T-helper 1 cell treated with Interleukin-12 subunit alpha and Interleukin-12 subunit beta and Interleukin-4 antibody, amounts not matched to agents 30 ng/mL and 1 ng/mL, for 36 hours (primary cell): Measurements from ENCODE around the gene TPRG1L. TPM values are rescaled to one million over a fixed set of nuclear protein-coding genes. Genes with fewer than 3 reads are reported as not detected.

Source experiments
- intact Hi-C: fragments of 100-400 bp; cut with micrococcal nuclease; formaldehyde crosslinking; loops from one replicate; pipeline ENCODE4 v1.15.1; 2024
- total RNA-seq: library from RNA; stranded (reverse); gene quantifications from 2 replicates; pipeline ENCODE4 v1.2.3, GENCODE V29; 2022

TPRG1L gene
- total RNA-seq, 1 donor from 2014 or later = 17.1 TPM

- intact Hi-C loops = loop anchor here (5.0 to 10.0 kb wide), 2 partner anchors 227 to 1040 kb away; partner anchors contain the start of genes CEP104, DFFB and PRXL2B
Observed at GRCh38 chr1:3627515-3628253, 2.9 kb downstream of the TPRG1L start.

DNA sequence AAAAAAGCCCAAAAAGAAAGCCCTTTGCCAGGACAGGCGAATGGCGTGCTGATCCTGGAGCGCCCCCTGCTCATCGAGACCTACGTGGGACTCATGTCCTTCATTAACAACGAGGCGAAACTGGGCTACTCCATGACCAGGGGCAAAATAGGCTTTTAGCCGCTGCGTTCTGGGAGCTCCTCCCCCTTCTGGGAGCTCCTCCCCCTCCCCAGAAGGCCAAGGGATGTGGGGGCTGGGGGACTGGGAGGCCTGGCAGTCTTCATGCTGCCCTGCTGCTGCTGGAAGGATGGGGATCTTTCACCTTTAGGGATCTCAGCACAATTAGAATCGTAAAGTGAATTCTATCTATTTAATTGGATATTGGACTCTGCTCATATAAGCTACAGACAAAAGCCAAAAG lies 3.6 kb downstream of the TPRG1L start:
- intact Hi-C loops = loop anchor here (5.0 to 10.0 kb wide), 2 partner anchors 226 to 1041 kb away; partner anchors contain the start of genes CEP104, DFFB and PRXL2B

GRCh38 chr1:3629561-3630160 lies 4.8 kb downstream of the TPRG1L start:
- intact Hi-C loops = loop anchor here (5.0 to 10.0 kb wide), 2 partner anchors 225 to 1042 kb away; partner anchors contain the start of genes CEP104, DFFB and PRXL2B

- intact Hi-C loops = no loop called here
Observed at GRCh38 chr1:3630161-3630611, 5.4 kb downstream of the TPRG1L start.

GRCh38 chr1:3630914-3631313 lies 6.1 kb downstream of the TPRG1L start:
- intact Hi-C loops = no loop called here

GRCh38 chr1:3631320-3632260 lies 6.8 kb downstream of the TPRG1L start:
- intact Hi-C loops = no loop called here

DNA sequence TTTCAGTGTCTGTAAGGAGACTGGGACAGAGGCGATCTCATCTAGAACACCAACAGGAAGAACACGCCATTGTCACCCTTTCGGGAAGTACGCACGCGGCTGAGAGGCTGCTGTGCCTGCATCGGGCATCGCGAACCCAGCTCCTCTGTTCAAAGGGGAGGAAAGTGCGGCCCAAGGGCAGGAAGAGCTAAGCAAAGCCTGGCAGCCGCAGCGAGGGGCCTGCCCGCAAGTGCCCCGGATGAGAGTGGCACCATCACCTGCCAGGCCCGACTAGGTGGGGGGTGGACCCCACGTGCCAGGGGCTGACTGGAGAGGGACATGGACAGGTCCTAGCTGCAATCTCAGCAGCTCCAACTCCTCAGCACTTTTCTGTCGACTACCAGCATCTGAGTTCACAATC lies 7.5 kb downstream of the TPRG1L start:
- intact Hi-C loops = no loop called here

DNA sequence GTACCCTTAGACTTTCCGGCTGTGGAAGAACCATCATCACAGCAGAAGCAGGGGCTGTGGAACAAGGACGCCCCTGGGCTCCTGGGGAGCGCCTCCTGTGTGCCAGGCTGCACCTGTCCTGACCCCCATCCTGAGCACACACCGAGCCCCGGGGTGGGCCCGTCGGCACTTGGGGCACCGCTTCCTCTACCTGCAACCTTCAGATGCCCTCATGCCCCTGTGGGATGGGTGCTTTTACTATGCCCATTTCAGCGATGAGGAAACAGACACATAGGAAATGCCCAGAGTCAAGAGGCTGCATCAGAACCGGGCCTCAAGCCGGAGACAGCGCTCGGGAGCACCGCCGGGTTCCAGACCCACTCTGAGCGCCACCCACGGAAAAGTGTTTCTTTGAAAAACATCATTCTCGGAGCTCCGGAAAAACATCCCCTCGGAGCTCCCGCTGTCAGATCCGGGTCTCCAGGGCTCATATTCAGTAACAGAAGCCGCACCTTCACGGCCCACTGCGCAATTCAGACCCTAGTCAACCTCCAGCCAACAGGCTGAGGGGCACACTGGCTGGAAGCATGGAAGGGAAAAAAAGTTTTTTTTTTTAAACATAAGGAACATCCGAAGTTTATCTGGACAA lies 8.0 kb downstream of the TPRG1L start:
- intact Hi-C loops = no loop called here

- intact Hi-C loops = no loop called here
Observed at GRCh38 chr1:3633344-3634058, 8.7 kb downstream of the TPRG1L start.

- intact Hi-C loops = no loop called here
Observed at GRCh38 chr1:3634059-3634800, 9.4 kb downstream of the TPRG1L start.

GRCh38 chr1:3636080-3636479 lies 11.3 kb downstream of the TPRG1L start:
- intact Hi-C loops = no loop called here

DNA sequence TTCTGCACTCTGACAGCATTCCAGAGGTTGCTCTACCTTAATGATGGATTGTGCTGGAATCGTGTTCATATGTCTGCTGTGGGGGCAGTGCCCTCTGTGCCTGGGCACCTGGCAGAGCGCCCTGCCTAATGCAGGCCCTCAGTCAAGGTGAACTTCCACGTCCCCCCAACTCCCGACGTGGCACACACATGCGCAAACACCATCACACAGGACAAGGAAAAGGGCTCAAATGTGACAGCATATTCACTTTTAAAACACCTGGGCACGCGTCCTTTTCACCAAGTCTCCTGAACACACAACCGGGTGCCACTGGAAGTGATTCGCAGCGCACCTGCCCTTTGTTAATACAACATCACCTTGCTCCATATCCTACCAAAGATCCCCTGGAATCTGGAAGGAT lies 11.7 kb downstream of the TPRG1L start:
- intact Hi-C loops = no loop called here

DNA sequence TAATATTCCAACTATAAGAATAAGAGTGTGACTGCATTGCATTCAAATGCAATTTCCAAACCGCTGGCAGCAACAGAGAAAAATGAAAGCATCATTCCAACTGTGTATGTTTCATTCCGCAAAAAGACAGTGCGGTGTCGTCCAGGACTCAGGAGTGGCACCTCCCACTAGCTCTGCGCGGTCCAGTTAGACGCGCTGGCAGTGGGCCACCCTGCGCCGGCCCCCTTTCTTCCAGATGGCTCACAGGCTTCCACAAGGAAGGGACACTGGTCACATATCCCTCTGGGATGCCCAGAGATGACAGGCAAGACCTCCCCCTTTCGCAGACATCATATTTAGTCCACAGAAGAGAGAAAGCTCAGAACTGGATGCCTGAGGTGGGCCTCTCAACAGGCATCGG lies 13.2 kb downstream of the TPRG1L start:
- intact Hi-C loops = no loop called here

DNA sequence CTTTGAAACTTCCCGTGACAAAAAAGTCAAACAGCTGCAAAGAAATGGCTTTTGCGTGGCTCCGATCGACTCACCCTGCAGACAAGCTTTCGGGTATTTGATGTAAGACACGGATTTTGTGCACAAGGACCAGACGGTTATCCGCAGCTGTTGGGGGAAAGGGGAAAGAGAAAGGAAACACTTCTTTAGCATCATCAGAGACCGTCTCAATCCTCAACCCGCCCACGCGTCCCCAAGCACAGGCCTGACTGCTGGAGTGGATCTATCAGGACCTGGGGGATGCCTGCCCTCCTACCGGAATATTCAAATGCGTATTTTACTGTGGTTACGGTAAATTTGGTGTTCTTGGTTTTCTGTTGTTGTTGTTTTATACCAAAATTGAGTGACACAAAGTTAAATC lies 13.9 kb downstream of the TPRG1L start:
- intact Hi-C loops = no loop called here

- intact Hi-C loops = no loop called here
Observed at GRCh38 chr1:3639397-3639911, 14.6 kb downstream of the TPRG1L start.

DNA sequence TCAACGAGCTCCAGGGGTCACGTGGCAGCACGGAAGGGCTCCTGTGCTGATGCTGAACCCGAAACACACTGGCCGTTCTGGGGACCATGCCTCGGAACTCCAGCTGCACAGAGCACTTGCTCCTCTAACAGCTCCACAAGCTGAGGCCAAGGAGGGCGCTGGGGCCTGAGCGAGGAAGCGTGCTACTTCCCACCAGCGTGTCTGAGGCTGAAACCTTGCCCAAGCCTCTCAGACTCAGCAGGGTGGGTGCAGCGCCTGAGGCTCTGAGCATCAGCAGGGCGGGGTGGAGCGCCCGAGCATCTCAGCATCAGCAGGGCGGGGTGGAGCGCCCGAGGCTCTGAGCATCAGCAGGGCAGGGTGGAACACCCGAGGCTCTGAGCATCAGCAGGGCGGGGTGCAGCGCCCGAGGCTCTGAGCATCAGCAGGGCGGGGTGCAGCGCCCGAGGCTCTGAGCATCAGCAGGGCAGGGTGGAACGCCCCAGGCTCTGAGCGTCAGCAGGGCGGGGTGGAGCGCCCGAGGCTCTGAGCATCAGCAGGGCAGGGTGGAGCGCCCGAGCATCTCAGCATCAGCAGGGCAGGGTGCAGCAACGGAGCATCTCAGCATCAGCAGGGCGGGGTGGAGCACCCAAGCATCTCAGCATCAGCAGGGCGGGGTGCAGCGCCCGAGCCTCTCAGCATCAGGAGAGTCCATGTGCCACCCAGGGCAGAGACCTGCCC lies 15.5 kb downstream of the TPRG1L start:
- intact Hi-C loops = no loop called here

- intact Hi-C loops = no loop called here
Observed at GRCh38 chr1:3641046-3641760, 16.4 kb downstream of the TPRG1L start.

GRCh38 chr1:3641816-3642215 lies 17.0 kb downstream of the TPRG1L start:
- intact Hi-C loops = no loop called here
